Measurements from ENCODE around the gene PHACTR2. TPM values are rescaled to one million over a fixed set of nuclear protein-coding genes. Genes with fewer than 3 reads are reported as not detected.

The PHACTR2 gene
- total and polyA plus RNA-seq, 8 donors = 3.0 to 126 (median 33.9) TPM

DNA sequence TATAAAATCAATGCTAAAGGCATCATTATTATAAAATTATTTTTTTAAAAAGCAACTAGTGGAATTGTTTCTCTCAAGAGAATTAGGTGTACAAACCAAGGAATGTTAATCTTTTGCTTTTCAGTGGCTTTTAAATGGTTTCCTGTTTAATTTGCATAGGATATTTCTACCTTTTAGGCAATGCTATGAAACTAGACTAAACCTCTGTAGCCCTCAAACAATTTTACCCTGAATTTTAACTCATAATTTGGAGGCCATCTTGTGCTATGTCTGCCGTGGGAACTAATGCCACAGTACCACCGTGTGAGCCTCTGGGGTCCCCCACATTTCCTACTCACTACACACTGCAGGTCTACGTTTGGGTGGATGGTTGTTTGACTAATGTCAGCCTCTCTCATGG is 20.6 kb downstream of the PHACTR2 start:
- H3K27me3 ChIP-seq = no peaks in the 10 kb centered on the region
- H3K9me3 ChIP-seq = no peaks in the 10 kb centered on the region
- WGBS, 5 donors = 66 to 93% (median 86%) methylated on average over 3 of the region's 3 CpGs
- intact Hi-C loops (cut with DNase I; ENCODE audit: low total_unique reads) = no loop called here
- peaks cover 43 to 97% (median 67%) of the 10 kb centered on the region in 4 donors for H3K4me1 ChIP-seq
- H3K4me3 ChIP-seq = no peak overlapping the region
- TF ChIP-seq EP300 (IDR thresholded peaks at IDR 0.05) (no peak), POLR2AphosphoS5 (IDR thresholded peaks at IDR 0.05) (no peak), POLR2A (IDR thresholded peaks at IDR 0.05) (no peak)
- TF ChIP-seq, protein P1, sequence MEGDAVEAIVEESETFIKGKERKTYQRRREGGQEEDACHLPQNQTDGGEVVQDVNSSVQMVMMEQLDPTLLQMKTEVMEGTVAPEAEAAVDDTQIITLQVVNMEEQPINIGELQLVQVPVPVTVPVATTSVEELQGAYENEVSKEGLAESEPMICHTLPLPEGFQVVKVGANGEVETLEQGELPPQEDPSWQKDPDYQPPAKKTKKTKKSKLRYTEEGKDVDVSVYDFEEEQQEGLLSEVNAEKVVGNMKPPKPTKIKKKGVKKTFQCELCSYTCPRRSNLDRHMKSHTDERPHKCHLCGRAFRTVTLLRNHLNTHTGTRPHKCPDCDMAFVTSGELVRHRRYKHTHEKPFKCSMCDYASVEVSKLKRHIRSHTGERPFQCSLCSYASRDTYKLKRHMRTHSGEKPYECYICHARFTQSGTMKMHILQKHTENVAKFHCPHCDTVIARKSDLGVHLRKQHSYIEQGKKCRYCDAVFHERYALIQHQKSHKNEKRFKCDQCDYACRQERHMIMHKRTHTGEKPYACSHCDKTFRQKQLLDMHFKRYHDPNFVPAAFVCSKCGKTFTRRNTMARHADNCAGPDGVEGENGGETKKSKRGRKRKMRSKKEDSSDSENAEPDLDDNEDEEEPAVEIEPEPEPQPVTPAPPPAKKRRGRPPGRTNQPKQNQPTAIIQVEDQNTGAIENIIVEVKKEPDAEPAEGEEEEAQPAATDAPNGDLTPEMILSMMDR (IDR thresholded peaks at IDR 0.05) = no peak
- no peaks in the 10 kb centered on the region for H3K36me3 ChIP-seq
- H3K27ac ChIP-seq = peak overlapping the region in 2 of 5 donors; percentile 72 to 75
- no peak for DNase-seq

GRCh38 chr6:143698759-143699429 is 21.1 kb downstream of the PHACTR2 start:
- no peaks in the 10 kb centered on the region for H3K9me3 ChIP-seq
- DNase-seq = no peak
- no peaks in the 10 kb centered on the region for H3K36me3 ChIP-seq
- 81 to 89% (median 85%) methylated on average over 8 of the region's 8 CpGs for WGBS, 5 donors
- H3K4me1 ChIP-seq = peaks cover 41 to 92% (median 64%) of the 10 kb centered on the region in 4 donors
- TF ChIP-seq POLR2A (IDR thresholded peaks at IDR 0.05) = no peak
- no peak for TF ChIP-seq POLR2AphosphoS5 (IDR thresholded peaks at IDR 0.05)
- no peak for TF ChIP-seq EP300 (IDR thresholded peaks at IDR 0.05)
- TF ChIP-seq, protein P1 (IDR thresholded peaks at IDR 0.05) = no peak
- peak overlapping the region in 2 of 5 donors; percentile 72 to 75 for H3K27ac ChIP-seq
- intact Hi-C loops (cut with DNase I; ENCODE audit: low total_unique reads) = no loop called here
- no peak overlapping the region for H3K4me3 ChIP-seq
- H3K27me3 ChIP-seq = no peaks in the 10 kb centered on the region

DNA sequence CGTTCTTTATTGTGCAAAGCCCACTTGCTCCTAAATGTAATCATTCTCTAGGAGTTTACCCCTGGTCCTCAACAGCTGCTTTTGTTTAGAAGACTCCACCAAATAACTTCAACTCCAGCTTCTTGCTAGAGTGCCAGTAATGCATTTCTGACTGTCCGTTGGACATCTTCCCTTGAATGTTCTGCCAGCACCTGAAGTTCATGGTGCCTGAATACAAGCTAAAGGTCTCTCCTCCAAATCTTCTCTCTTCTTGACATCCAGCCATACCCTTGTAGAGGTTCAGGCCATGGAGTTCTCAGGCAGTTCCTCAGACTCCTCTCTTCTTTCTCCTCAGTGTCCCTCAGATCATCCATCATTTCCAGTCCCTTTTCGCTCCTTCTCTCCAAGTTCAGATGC is 21.7 kb downstream of the PHACTR2 start:
- H3K9me3 ChIP-seq = no peaks in the 10 kb centered on the region
- TF ChIP-seq POLR2AphosphoS5 (IDR thresholded peaks at IDR 0.05) = no peak
- no peak for TF ChIP-seq POLR2A (IDR thresholded peaks at IDR 0.05)
- TF ChIP-seq, protein P1 (IDR thresholded peaks at IDR 0.05) = no peak
- TF ChIP-seq EP300 (IDR thresholded peaks at IDR 0.05) = no peak
- intact Hi-C loops (cut with DNase I; ENCODE audit: low total_unique reads) = no loop called here
- no peaks in the 10 kb centered on the region for H3K27me3 ChIP-seq
- WGBS, 5 donors = 62 to 70% (median 69%) methylated on average over 3 of the region's 3 CpGs
- H3K27ac ChIP-seq = peak overlapping the region in 2 of 5 donors; percentile 72 to 75
- H3K36me3 ChIP-seq = no peaks in the 10 kb centered on the region
- H3K4me3 ChIP-seq = no peak overlapping the region
- no peak for DNase-seq
- H3K4me1 ChIP-seq = peaks cover 41 to 86% (median 61%) of the 10 kb centered on the region in 4 donors

DNA sequence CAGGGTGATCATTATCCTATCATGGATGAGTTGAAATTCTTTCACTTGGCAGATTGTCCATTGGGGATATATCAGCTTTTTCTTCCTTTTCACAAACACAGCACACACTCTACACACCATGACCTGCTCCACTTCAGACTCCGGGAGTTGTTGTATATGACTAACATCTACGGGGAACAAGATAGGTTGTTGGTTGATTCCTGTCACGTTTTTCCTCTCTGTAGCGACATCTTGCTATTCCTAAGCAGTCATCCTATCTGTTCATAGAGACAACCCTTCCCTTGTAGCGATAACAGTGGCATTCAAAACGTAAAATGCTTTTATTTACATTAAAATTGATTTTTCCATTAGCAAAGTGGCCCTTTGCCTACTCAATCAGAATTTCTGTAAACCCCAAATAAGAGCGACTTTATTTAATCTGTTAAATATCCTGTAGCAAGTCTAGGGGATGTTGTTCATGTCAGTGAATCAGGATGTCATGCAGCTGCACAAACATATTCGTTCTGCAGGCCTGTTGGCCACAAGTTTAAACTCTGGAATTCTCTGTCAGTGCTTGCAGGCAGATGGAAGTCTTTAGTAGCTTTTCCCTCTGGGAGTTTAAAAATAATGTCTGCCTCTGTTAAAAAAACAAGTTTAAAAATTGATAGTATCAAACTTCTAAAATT is 23.1 kb downstream of the PHACTR2 start:
- Histone ChIP-seq H3K27ac (peak overlapping the region; percentile 8 to 75 (median 70)), H3K4me1 (peaks cover 27 to 72% (median 47%) of the 10 kb centered on the region in 4 donors), H3K4me3 (no peak overlapping the region), H3K9me3 (no peaks in the 10 kb centered on the region), H3K36me3 (no peaks in the 10 kb centered on the region), H3K27me3 (no peaks in the 10 kb centered on the region)
- DNase-seq = peak in 1 of 2 donors; percentile 88
- intact Hi-C loops (cut with DNase I; ENCODE audit: low total_unique reads) = no loop called here
- 33 to 47% (median 40%) methylated on average over 8 of the region's 8 CpGs for WGBS, 5 donors
- TF ChIP-seq, protein P1 (IDR thresholded peaks at IDR 0.05) = no peak
- no peak for TF ChIP-seq EP300 (IDR thresholded peaks at IDR 0.05)
- no peak for TF ChIP-seq POLR2A (IDR thresholded peaks at IDR 0.05)
